ENCODE results near the gene ISG15. TPM values are rescaled to one million over a fixed set of nuclear protein-coding genes. Genes with fewer than 3 reads are reported as not detected.
A peak's percentile ranks its signal among the peaks of the same experiment; 100 is the strongest.
"Not testable (repeated sequence)": the region's sequence is repeated elsewhere in the genome, so short reads cannot be mapped to it uniquely, and the experiment has no call there.

The ISG15 gene
- total RNA-seq, 2 experiments from 2014 or later, result 30.5 to 51.7 TPM

DNA sequence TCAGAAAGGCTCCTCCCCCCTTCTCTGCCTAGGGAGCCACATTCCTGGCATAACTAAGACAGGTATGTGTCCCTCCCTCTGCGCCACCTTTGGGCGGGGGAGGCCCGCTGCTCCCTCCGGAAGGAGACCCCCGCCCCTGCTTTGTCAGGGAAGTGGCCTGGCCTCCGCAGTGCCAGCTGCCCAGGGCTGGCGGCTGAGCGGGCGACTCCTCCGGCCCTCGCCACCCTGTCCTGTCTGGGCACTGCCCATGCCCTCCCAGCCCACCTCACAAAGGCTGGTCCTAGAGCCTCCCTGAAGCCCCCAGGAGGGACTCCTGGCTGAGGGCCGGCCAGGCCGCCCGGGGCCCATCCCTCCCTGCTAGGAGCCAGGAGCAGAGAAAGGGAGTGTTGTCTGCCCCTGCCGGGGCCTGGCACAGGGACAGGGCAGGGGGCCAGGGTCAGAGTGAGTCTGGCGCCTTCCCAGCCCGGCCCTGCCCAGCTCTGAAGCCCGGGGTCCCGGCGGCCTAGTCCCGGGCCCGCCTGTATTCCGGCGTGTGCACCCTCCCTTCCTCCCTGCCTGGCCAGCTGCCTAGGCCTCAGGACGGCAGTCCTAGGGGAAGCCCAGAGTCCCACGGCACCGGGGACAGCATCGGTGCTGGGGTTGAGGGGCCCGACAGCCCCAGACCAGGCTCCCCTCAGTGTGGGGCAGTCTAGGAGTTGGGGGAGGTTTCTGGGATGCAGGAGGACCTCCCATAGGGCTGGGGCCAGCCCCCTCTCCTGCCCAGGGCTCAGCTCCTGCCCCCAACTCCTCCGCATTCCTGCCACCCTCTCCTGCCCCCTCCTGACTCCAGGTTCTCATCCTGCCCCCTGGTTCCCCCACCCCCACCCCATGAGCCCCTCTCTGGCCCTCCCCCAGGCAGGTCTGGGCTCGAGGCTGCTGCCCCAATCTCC, 11.7 kb downstream of the ISG15 start:
- intact Hi-C loops (cut with DNase I, micrococcal nuclease), result loop anchor here in 1 of 2 experiments (10.0 kb wide), 1 partner anchor 60 kb away; the partner anchor contains the start of genes KLHL17 and PLEKHN1
- ATAC-seq (no peak), DNase-seq (no peak)
- CTCF ChIA-PET, result no interaction called here
- Mint-ChIP-seq H3K9me3 (ENCODE audit: low read depth) (no peaks in the 10 kb centered on the region), H3K4me3 (no peak overlapping the region), H3K36me3 (ENCODE audit: low read depth) (no peaks in the 10 kb centered on the region), H3K27me3 (peaks cover 11% of the 10 kb centered on the region), H3K27ac (no peak overlapping the region), H3K4me1 (peaks cover 4% of the 10 kb centered on the region)
- POLR2A ChIA-PET, result no interaction called here

DNA sequence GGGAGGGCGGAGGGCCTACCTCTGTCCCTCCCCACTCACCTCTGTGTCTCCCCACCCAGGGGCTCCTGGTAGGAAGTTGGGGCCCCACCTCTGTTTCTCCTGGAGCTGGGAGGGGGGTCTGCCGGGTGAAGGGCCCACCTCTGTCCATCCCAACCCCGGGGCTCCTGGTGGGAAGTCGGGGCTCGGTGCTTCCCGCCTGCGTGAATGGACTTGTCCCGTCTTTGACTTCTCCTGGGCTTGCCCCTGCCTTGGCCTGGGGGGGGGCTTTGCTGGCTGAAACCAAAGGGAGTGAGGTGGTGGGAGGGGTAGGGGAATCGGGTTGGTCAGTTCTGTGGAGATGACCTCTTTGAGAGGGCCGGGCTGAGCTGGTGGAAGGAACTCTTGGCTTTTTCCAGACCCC, 12.4 kb downstream of the ISG15 start:
- Mint-ChIP-seq H3K4me1 (peaks cover 4% of the 10 kb centered on the region), H3K36me3 (ENCODE audit: low read depth) (no peaks in the 10 kb centered on the region), H3K27me3 (peaks cover 11% of the 10 kb centered on the region), H3K27ac (no peak overlapping the region), H3K4me3 (no peak overlapping the region), H3K9me3 (ENCODE audit: low read depth) (no peaks in the 10 kb centered on the region)
- DNase-seq (no peak), ATAC-seq (no peak)
- CTCF ChIA-PET, result no interaction called here
- intact Hi-C loops (cut with DNase I, micrococcal nuclease), result loop anchor here in 1 of 2 experiments (10.0 kb wide), 1 partner anchor 61 kb away; the partner anchor contains the start of genes KLHL17 and PLEKHN1
- POLR2A ChIA-PET, result no interaction called here

DNA sequence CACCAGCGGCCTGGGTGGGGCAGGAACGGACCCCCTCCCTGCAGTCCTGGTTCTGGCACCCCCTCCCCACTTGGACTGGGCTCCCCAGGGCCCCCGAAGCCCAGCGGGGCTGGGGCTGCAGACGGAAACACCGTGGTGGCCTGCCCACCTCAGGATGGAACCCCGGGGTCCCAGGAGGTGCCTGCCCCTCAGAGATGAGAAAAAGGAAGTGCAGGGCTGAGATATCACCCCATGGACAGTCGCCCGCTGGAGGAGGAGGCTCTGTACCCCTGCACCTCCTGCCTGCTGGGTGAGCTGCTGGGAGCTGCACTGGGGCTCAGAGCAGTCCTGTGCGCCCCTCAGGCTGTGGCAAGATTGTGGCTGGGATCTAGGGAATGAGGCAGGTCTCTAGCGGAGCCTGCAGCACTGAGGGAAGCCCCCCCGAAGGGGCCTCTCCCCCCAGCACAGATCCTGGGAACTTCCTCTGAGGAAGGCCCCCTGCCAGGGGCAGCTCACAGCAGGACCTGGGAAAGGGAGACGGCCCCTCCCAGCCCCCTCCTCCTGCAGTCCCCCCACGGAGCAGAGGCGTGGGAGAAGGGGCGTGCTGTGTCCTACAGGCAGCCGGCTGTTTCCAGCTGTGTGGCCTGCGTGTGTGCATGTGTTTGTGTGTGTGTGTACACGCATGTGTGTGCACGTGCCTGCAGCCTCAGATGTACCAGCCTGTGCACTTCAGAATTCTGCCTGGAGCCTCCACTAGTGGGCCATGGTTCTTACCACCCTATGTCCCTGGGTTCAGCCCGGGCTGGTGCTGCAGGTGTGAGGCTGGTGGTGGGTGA, 13.5 kb downstream of the ISG15 start:
- DNase-seq (no peak), ATAC-seq (no peak)
- H3K4me1 Mint-ChIP-seq, result peaks cover 4% of the 10 kb centered on the region
- no peak overlapping the region for H3K4me3 Mint-ChIP-seq
- intact Hi-C loops (cut with DNase I, micrococcal nuclease), result loop anchor here in 1 of 2 experiments (10.0 kb wide), 1 partner anchor 62 kb away; the partner anchor contains the start of genes KLHL17 and PLEKHN1
- ChIA-PET CTCF (no interaction called here), POLR2A (no interaction called here)
- H3K9me3 Mint-ChIP-seq (ENCODE audit: low read depth), result no peaks in the 10 kb centered on the region
- H3K27ac Mint-ChIP-seq, result no peak overlapping the region
- peaks cover 10% of the 10 kb centered on the region for H3K27me3 Mint-ChIP-seq
- no peaks in the 10 kb centered on the region for H3K36me3 Mint-ChIP-seq (ENCODE audit: low read depth)

DNA sequence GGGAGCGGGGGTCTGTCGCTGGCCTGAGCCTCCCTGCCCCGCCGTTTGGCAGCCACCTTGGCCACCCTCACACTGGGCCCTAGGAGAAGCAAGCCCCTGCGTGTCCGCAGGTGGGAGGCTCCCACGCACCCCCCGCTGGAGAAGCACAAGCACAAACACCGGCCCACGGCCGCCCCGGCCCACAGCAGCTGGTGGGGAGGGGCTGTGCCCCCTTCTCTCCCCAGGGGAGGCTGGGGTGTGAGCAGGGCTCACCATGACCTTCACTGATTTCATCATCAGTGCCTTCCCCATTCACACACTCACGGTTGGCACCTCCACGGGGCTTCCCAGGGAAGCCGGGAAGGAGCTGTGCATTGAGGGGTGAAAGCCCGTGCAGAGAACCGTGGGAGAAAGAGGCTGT, 14.5 kb downstream of the ISG15 start:
- intact Hi-C loops (cut with DNase I, micrococcal nuclease), result loop anchor here in 1 of 2 experiments (10.0 kb wide), 1 partner anchor 63 kb away; the partner anchor contains the start of genes KLHL17 and PLEKHN1
- DNase-seq (no peak), ATAC-seq (no peak)
- Mint-ChIP-seq H3K4me1 (peaks cover 5% of the 10 kb centered on the region), H3K27me3 (peaks cover 14% of the 10 kb centered on the region), H3K9me3 (ENCODE audit: low read depth) (no peaks in the 10 kb centered on the region), H3K4me3 (no peak overlapping the region), H3K27ac (no peak overlapping the region), H3K36me3 (ENCODE audit: low read depth) (no peaks in the 10 kb centered on the region)
- ChIA-PET POLR2A (no interaction called here), CTCF (interaction anchor here (0.6 kb wide), 1 partner anchor 90 kb away, joined by 3 read pairs; no protein-coding TSS in a partner anchor)

DNA sequence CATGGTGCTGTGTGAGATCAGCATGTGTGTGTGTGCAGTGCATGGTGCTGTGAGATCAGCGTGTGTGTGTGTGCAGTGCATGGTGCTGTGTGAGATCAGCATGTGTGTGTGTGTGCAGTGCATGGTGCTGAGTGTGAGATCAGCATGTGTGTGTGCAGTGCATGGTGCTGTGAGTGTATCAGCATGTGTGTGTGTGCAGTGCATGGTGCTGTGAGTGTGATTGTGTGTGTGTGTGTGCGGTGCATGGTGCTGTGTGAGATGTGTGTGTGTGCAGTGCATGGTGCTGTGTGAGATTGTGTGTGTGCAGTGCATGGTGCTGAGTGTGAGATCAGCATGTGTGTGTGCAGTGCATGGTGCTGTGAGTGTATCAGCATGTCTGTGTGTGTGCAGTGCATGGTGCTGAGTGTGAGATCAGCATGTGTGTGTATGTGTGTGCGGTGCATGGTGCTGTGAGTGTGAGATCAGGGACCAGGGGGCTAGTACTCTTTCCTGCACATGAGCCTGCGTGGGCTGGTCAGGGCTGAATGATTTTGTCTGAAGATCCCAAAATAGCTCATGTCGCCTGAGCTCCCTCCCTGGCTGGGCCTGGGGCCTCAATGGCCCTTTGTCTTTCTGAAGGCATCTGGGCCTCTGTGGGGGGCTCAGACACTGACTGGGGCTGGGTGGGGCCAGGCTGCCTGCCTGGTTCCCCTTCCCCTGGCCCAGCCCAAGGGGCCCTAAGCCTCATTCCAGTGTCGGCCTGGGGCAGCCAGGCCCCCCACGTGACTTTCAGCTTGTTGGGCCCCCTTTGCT, 17.8 kb downstream of the ISG15 start:
- H3K4me3 Mint-ChIP-seq; H3K36me3 Mint-ChIP-seq (ENCODE audit: low read depth); POLR2A ChIA-PET; H3K4me1 Mint-ChIP-seq; DNase-seq; ATAC-seq; H3K27ac Mint-ChIP-seq; H3K9me3 Mint-ChIP-seq (ENCODE audit: low read depth): not testable (repeated sequence)
- intact Hi-C loops (cut with DNase I, micrococcal nuclease), result loop anchor here in 1 of 2 experiments (10.0 kb wide), 2 partner anchors 46 to 274 kb away; partner anchors contain the start of genes ACAP3, PERM1 and PUSL1
- H3K27me3 Mint-ChIP-seq, result peaks cover 15% of the 10 kb centered on the region
- CTCF ChIA-PET, result interaction anchor here (0.7 to 1.2 kb wide), 3 partner anchors 9 to 158 kb away, joined by 3 to 4 read pairs (median 3); no protein-coding TSS in a partner anchor

DNA sequence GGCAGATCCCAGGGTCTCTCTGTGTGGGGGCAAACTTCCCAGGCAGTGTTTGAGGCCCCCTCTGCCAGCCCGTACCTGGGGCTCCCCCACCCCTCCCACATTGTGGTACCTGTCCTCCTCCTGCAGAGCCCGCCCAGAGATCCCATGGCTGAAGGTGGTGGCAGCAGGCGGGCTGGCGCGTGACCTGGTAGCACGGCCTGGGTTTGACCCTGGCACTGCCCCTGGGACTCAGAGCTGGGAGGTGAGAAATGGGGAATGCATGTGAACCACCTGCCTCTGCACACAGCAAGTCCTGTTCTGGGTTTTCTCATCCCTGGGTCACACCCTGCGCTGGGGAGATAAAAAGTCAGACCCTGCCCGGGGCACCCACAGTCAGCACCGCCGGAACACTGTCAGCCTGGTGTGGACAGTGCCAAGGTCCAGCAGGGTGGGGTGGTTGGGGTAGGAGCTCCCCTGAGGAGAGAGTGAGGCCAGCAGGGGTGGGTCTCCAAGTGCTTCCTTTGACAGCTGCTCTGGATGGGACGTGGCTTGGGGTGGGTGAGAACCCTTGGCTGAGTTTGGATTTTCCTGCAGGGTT, 18.4 kb downstream of the ISG15 start:
- ATAC-seq (no peak), DNase-seq (no peak)
- intact Hi-C loops (cut with DNase I, micrococcal nuclease), result loop anchor here (2.0 to 10.0 kb wide), 4 partner anchors 31 to 273 kb away; partner anchors contain the start of genes ACAP3 (in 1 of the 2), PERM1 (in 1 of the 2) and PUSL1 (in 1 of the 2)
- peaks cover 18% of the 10 kb centered on the region for H3K27me3 Mint-ChIP-seq
- H3K36me3 Mint-ChIP-seq (ENCODE audit: low read depth), result no peaks in the 10 kb centered on the region
- no peak overlapping the region for H3K27ac Mint-ChIP-seq
- H3K4me1 Mint-ChIP-seq, result peaks cover 5% of the 10 kb centered on the region
- H3K4me3 Mint-ChIP-seq, result no peak overlapping the region
- H3K9me3 Mint-ChIP-seq (ENCODE audit: low read depth), result no peaks in the 10 kb centered on the region
- ChIA-PET POLR2A (no interaction called here), CTCF (interaction anchor here (0.5 to 1.2 kb wide), 4 partner anchors 9 to 49 kb away, joined by 3 to 4 read pairs (median 4); no protein-coding TSS in a partner anchor)

DNA sequence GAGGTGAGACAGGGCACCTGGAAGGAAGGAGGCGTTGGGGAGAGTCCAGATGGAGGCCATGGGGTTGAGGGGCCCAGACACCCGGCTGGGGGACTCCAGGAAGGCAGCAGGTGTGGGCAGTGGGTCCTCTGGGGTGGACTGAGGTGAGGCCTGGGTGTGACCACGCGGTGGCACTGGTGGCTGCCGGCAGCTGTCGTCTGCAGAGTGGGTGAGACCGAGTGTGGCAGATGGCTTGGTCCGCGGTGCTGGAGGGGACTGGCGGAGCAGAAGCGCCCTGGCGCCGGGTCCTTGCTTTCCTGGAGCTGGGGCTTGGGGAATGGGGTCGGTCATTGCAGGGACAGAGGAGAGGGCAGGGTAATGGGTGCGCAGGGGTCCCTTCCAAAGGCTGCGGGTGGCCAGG, 19.1 kb downstream of the ISG15 start:
- peak overlapping the region; percentile 49 for H3K4me3 Mint-ChIP-seq

DNA sequence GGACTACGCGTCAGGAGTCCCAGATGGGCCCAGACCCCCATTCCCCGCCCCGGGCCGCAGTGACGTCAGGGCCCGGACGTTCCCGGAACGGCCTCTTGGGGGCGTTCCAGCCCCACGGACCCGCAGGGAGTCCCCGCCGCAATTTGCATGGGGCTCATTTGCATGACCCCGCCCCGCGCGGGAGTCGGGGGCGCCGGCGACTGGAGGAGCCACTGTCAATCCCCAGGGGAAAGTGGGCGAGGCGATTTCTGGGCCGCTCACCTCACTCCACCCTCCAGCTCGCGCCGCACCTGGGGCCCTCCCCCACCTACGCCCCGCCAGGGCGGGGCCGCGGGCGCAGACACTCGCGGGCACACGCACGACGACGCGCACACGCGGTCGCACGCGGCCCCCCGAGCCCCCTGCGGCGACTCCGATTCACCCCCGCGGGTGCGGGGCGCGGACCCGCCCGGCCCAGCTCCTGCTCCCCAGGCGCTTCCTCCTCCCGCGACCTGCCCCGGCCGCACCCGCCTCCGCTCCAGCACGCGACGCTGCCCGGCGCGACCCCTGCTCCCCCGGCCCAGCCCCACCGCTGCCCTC, 19.8 kb downstream of the ISG15 start:
- peak; percentile 95 for ATAC-seq
- Mint-ChIP-seq H3K36me3 (ENCODE audit: low read depth) (no peaks in the 10 kb centered on the region), H3K4me1 (peaks cover 5% of the 10 kb centered on the region), H3K9me3 (ENCODE audit: low read depth) (no peaks in the 10 kb centered on the region), H3K27ac (no peak overlapping the region), H3K27me3 (peaks cover 18% of the 10 kb centered on the region), H3K4me3 (peak overlapping the region; percentile 33)
- intact Hi-C loops (cut with DNase I, micrococcal nuclease), result loop anchor here (1.0 to 10.0 kb wide), 15 partner anchors 14 to 342 kb away; partner anchors contain the start of genes C1orf159 (in 2 of the 2), PUSL1 (in 2 of the 2), ACAP3 (in 1 of the 2) and AURKAIP1 (in 1 of the 2)
- POLR2A ChIA-PET, result interaction anchor here (0.5 to 1.1 kb wide), 2 partner anchors 16 to 31 kb away, joined by 3 to 5 read pairs; no protein-coding TSS in a partner anchor
- DNase-seq, result peak; percentile 97
- CTCF ChIA-PET, result interaction anchor here (0.7 to 1.3 kb wide), 9 partner anchors 9 to 258 kb away, joined by 3 to 6 read pairs (median 3); no protein-coding TSS in a partner anchor

More for the DNA sequence above, 19.1 kb downstream of the ISG15 start:
- peak; percentile 15 for ATAC-seq
- CTCF ChIA-PET, result interaction anchor here (0.5 to 1.0 kb wide), 5 partner anchors 31 to 258 kb away, joined by 3 to 4 read pairs (median 3); no protein-coding TSS in a partner anchor
- Mint-ChIP-seq H3K27me3 (peaks cover 16% of the 10 kb centered on the region), H3K4me1 (peaks cover 5% of the 10 kb centered on the region), H3K36me3 (ENCODE audit: low read depth) (no peaks in the 10 kb centered on the region), H3K9me3 (ENCODE audit: low read depth) (no peaks in the 10 kb centered on the region), H3K27ac (peak overlapping the region; percentile 23)
- POLR2A ChIA-PET, result interaction anchor here (1.1 kb wide), 1 partner anchor 31 kb away, joined by 5 read pairs; no protein-coding TSS in a partner anchor
- intact Hi-C loops (cut with DNase I, micrococcal nuclease), result loop anchor here (2.0 to 10.0 kb wide), 4 partner anchors 30 to 272 kb away; partner anchors contain the start of genes ACAP3 (in 1 of the 2), PERM1 (in 1 of the 2) and PUSL1 (in 1 of the 2)
- peak; percentile 56 for DNase-seq

DNA sequence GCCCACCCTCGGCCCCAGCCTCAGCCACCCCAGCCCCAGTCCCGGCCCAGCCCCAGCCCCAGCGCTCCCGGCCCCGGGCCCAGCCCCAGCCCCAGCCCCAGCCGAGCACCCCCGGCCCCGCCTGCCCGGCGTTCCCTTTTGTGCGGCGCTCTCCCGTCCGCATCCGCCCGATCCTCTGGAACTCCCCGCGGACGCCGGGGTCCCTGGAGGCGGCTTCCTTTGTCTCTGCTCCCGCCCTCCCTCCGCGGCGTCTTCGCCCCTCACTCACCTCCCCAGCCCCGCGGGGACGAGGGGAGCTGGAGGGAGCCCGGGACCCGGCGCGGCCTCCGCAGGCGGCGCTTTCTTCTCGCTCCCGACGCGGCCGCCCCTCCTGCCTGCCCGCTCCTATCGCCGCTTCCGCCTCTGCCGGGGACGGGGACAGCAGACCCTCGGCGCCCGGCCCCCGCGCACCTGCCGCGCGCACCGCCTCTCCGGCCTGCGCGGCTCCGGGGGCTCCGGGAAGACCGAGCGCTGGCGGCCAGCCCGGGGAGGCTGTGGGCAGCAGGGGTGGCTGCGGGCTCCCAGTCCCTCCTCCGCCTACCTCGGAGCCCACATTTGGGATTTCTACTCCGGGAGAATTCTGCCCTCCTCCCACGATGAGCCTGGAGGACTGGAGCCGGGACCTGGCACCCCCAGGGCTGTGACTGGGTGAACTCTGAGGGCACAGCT, 20.6 kb downstream of the ISG15 start:
- peak overlapping the region; percentile 46 for H3K4me3 Mint-ChIP-seq

More for the DNA sequence above, 20.6 kb downstream of the ISG15 start:
- POLR2A ChIA-PET, result interaction anchor here (0.5 to 1.1 kb wide), 2 partner anchors 17 to 30 kb away, joined by 3 to 5 read pairs; no protein-coding TSS in a partner anchor
- H3K36me3 Mint-ChIP-seq (ENCODE audit: low read depth), result no peaks in the 10 kb centered on the region
- DNase-seq (peak; percentile 50), ATAC-seq (peak; percentile 9)
- H3K9me3 Mint-ChIP-seq (ENCODE audit: low read depth), result no peaks in the 10 kb centered on the region
- intact Hi-C loops (cut with DNase I, micrococcal nuclease), result loop anchor here (1.0 to 10.0 kb wide), 15 partner anchors 15 to 341 kb away; partner anchors contain the start of genes C1orf159 (in 2 of the 2), PUSL1 (in 2 of the 2), ACAP3 (in 1 of the 2) and AURKAIP1 (in 1 of the 2)
- H3K27me3 Mint-ChIP-seq, result peaks cover 24% of the 10 kb centered on the region
- H3K4me1 Mint-ChIP-seq, result peaks cover 11% of the 10 kb centered on the region
- H3K27ac Mint-ChIP-seq, result no peak overlapping the region
- CTCF ChIA-PET, result interaction anchor here (0.7 to 1.3 kb wide), 8 partner anchors 10 to 257 kb away, joined by 3 to 6 read pairs (median 3); no protein-coding TSS in a partner anchor

Measured in activated CD4-positive, alpha-beta T cell treated with anti-CD3 and anti-CD28 coated beads for 36 hours (primary cell).